Hematopoietic multipotent progenitor cell treated with erythropoietin and hydrocortisone succinate and interleukin-3 and kit ligand, for 6 days (in vitro differentiated cells): Measurements from ENCODE around the gene PTPN18.
"Not testable (repeated sequence)": the region's sequence is repeated elsewhere in the genome, so short reads cannot be mapped to it uniquely, and the experiment has no call there.

ENCODE experiments used
- DNase-seq: peaks from one replicate; pipeline ENCODE4 v3.0.0-alpha.2; 2015

PTPN18 gene, protein sequence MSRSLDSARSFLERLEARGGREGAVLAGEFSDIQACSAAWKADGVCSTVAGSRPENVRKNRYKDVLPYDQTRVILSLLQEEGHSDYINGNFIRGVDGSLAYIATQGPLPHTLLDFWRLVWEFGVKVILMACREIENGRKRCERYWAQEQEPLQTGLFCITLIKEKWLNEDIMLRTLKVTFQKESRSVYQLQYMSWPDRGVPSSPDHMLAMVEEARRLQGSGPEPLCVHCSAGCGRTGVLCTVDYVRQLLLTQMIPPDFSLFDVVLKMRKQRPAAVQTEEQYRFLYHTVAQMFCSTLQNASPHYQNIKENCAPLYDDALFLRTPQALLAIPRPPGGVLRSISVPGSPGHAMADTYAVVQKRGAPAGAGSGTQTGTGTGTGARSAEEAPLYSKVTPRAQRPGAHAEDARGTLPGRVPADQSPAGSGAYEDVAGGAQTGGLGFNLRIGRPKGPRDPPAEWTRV

DNA sequence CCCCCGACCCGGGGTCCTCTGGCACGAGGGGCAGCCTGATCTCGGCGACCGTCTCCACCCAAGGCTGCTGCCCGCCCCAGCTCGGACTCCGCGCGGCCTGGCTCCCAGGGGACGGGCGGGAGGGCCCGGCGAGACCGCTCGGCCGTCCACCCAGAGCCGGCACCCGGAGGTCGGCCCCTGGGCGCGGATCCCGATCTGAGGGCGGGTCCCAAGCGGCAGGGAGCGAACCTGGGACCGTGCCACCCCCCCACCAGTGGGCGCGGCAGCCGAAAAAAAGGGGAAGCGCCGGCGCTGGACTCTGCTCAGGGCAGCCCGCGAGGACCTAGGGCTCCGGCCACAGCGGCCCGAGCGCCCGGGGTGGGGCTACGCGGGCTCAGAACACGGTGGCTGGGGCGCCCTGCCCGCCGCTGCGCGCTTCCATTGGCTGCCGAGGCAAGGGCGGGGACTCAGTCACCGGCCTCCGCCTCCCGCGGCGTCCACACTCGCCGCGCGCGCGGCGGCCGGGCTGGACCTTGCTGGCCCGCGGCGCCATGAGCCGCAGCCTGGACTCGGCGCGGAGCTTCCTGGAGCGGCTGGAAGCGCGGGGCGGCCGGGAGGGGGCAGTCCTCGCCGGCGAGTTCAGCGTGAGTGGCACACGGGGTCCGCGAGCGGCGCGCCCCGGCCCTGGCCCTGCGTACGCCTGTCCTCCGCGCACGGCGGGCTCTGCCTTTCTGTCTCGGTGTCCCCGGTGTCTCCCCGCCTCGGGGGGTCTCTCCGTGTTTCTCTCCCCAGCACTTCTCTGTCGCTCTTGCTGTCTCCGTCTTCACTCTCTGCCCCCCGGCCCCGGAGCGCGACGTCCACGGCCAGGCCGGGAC, at the start of gene PTPN18:
Gene PTPN18, plus strand, starts transcription at position 479 of the 854 bp plus-strand sequence. Its CDS starts 52 bp downstream, at position 531.
- peak; percentile 86 for DNase-seq

GRCh38 chr2:130307850-130308249, 48.0 kb upstream of the PTPN18 start:
- no peak for DNase-seq

- DNase-seq: no peak
Observed at GRCh38 chr2:130310881-130311280, 45.0 kb upstream of the PTPN18 start.

DNA sequence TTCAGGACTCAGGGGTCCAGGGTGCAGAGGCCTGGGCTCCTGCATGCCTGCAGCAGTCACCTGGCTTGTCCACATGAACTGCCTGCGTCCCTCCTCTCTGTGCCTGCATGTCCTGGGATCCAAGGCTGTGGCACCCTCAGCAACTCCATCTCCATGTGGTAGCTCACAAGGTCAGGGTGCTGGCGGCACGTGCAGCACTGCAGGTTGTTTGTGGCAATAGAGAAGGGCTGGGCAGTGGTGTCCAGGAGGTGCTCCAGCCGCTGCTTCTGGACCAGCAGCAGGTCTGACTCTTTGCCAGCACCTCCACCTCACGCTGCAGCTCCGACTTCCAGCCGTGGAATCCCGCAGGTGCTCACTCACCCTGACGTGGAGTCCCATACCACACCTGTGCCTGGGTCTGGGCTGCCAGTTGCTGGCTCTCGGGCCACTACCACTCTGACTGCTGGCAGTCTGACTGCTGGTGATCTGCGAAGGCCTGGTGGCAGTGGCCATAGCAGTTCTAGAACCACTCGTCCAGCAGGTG, 42.0 kb upstream of the PTPN18 start:
- DNase-seq: no peak

DNA sequence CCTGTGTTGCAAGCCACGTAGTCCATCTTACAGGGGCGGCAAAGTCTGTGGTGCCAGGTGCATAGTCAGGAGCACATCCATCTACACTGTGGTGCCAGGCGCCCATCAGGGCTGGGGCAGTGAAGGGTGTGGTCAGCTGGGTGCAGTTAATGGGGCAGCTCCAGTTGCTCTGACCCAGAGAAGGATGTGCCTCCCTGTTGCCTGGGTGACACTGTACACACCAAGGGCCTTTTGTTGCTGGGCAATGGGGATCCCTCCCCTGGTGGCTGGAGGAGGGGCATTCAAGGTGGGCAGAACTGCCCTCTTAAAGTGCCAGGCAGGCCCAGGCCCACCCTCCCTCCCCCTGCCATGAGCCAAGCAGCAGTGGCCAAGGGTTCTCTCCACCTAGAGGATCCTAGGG, 41.5 kb upstream of the PTPN18 start:
- no peak for DNase-seq

DNA sequence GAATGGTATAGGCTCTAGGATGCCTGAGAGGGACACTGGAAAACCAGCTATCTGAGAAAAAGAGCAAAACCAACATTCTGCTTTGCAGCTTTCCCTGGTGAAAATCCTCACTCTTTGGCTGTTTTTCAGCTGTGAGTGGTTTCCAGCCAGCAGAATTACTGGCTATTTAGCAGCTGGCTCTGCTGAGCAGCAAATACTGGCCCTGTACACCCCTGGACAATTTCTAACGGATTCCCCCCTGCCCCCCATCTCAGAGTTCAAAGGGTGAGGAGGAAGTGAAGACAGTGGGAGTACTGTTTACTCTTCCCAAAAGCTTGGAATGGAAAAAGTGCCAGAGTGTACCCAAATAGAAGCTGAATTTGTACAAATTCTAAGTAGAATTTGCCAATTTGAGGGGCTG, 39.3 kb upstream of the PTPN18 start:
- no peak for DNase-seq

DNA sequence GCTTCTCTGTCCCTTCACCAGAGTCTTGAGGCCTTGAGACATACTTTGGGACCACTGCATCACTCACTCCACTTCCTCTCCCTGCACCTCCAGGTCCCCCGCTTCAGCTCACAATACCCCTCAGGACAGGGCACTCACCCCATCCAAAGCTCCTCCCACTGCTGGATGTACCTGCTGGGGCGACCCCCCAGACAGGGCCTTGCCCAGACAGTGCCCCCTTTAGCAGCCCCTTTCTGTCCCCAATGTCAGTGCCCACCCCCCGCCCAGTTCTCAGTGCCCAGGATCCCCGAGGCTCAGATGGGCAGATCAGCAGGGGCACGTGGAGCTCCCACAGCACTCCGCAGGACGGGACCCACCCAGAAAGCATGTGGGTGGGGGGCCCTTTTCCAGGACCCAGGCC, 37.0 kb upstream of the PTPN18 start:
- no peak for DNase-seq

DNA sequence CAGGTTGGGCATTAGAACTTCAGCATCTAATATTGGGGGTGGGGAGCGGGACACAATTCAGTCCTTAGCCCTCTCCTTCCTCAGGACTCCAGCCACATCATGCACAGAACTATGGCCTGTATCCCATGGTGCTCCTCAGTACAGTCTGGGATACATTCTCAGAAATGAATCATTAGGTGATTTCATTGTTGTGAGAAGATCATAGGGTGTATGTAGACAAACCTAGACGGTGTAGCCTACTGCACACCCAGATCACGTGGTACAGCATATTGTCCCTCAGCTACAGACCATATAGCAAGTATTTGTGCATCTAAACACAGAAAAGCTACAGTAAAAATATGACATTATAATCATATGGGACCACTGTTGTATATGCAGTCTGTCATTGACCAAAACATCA, 36.3 kb upstream of the PTPN18 start:
- no peak for DNase-seq

DNA sequence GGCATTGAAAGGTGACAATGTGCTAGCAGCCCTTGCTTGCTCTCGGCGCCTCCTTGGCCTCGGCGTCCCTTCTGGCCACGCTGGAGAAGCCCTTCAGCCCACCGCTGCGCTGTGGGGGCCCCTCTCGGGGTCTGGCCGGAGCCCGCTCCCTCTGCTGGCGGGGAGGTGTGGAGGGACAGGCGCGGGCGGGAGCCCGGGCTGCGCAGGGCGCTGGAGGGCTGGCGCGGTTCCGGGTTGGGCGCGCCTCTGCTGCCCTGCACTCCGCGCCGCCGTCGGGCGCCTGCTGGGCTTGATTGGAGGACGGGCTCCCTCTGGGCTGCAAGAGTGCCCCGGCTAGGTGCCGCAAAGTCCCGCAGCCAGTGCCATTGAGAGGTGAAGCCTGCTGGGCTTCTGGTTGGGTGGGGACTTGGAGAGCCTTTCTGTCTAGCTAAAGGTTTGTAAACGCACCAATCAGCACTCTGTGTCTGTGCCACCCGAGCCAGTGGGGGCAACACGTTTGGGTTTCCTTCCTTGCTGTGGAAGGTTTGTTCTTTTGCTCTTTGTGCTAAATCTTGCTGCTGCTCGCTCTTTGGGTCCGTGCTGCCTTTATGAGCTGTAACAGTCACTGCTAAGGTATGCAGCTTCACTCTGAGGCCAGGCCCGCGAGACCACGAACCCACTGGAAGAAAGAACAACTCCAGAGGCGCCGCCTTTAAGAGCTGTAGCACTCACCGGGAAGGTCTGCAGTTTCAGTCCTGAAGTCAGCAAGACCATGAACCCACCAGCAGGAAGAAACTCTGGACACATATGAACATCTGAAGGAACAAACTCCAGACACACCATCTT, 27.9 kb upstream of the PTPN18 start:
- DNase-seq: no peak

DNA sequence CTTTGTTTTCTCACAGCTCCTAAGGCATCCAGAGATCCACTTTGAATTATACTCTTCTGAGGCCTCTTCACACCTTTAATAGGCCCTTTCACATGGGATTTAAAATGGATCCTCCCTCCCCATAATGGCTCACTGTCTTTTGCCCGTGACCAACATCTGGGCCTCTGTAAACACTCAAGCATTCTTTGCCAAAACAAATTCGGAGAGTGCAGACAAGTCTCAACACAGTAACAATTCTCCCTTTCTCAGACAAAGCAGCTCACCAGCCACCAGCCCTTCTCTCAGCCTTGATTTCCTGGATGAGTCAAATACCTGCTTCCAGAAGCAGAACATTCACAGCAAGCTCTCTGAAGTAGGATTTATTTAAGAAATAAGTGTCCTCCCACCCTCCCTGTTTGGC, 27.1 kb upstream of the PTPN18 start:
- no peak for DNase-seq

DNA sequence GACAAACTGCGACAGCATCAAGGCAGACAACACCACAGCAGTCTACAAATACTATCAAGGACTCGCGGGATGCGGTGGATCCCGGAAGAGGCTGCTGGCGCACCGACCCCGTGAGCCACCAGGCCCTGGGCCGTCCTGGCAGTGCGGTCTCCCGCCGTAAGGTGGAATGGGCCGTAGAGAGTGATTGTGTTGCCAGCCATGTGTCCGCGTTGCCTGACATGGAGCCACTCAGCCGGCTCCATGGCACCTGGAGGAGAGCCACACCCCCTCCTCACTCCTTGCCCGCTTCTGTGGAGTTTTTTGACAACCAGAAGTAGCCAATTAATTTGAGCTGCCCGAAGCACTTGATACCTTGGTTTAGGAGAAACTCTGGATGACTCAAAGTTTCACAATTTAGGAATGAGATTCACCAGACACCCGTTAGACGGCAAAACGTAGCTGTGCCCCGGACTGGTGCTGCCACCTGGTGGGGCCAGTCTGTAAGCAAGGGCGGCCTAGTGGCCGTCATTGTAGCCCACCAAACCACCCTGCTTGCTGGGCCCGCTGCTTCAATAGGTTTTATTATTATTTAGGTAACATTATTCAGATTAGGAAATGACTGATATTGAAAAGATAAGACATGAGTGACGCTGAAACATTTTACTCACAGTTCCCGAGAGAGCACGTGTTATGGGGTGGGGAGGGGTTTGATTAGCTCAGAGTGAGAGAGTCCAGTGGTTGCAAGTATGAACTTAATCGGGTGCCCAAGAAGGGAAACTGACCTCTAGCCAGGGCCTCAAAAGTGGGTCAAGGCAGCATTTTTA, 23.4 kb upstream of the PTPN18 start:
- DNase-seq: peak; percentile 85

DNA sequence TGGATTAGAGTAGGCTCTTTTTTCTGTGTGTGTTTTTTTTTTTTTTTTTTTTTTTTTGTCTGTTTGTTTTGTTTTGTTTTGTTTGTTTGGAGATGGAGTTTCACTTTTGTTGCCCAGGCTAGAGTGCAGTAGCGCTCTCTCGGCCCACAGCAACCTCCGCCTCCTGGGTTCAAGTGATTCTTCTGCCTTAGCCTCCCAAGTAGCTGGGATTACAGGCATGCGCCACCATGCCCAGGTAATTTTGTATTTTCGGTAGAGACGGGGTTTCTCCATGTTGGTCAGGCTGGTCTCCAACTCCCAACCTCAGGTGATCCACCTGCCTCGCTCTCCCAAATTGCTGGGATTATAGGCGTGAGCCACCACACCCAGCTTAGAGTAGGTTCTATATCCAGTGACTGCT, 22.6 kb upstream of the PTPN18 start:
- not testable (repeated sequence) for DNase-seq

DNA sequence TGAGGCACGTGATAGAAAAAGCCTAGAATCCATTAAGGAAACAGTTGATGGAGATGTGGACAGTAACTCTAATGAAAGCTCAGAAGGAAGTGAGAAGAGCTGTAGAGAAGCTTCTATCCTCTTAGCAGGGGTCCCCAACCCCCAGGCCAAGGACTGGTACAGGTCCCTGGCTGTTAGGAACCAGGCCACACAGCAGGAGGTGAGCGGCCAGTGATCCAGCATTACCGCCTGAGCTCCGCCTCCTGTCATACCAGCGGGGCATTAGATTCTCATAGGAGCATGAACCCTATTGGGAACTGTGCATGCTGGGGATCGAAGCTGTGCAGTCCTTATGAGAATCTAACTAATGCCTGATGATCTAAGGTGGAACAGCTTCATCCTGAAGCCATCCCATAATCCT, 21.8 kb upstream of the PTPN18 start:
- DNase-seq: no peak

GRCh38 chr2:130335226-130335625, 20.6 kb upstream of the PTPN18 start:
- DNase-seq: no peak

DNA sequence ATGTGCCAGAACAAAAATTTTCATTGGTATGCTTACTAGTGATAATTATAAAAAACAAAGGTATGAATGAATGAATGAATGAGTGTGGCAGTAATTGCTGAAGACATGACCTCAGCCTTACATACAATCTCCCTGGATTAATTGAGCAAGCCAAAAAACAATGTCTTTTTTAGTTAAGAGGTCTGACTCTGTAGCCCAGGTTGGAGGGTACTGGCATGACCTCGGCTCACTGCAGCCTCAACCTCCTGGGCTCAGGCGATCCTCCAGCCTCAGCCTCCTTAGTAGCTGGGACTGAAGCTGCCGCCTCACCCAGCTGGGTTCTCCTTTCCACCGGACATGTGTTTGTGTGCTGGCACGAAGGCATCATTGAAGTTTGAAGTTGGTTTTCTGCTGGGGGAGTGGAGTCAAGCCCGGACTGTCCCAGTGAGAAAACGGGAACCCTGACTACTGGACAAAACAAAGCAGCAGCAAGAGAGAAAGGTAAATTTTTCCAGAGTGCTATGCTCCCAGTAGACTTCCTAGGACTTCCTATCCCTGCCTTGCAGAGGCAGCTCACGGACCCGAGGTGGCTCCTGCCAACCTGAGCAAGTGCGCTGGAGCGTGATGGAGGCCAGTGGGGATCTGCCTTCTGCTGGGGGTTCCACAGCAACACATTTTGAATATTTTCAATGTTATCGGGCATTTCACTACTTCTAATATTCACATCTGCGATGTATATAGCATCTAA, 19.5 kb upstream of the PTPN18 start:
- DNase-seq: no peak

DNA sequence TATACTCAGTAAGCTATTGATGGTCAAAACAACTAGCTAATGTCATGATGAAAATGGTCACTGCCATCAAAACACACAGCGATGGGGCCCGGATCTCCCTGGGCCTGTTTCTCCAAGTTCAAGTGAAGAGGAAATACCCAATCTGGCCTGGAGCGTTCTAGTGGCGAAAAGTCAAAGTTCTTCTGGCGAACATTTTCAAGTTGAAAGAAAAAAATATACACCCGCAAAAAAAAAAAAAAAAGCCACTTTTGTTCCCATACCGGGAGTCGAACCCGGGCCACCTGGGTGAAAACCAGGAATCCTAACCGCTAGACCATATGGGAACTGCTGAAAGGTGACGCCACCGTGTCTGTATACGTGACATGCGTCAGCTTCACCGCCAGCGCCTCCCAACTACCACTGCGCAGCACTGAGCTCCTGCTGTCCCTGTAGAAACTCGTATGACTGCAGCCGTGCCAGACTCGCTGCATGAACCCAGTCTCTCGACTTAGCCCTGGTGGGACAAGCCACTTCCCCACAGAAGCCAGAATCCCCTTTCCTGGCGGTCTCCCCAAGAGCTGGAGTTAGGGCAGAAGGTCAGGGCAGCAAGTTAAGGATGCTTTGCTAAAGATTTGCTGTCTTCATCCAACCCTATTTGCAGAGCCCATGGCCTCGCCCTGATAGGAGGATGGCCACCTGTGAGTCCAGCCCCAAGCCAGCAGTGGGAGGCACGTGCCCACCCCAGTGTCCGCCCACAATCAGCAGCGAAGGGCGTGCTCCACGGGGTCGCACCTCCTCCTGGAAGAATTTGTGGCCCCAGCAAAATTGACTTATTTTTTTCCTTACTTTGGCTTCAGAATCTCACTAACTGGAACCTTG, 18.8 kb upstream of the PTPN18 start:
- DNase-seq: peak; percentile 50

DNA sequence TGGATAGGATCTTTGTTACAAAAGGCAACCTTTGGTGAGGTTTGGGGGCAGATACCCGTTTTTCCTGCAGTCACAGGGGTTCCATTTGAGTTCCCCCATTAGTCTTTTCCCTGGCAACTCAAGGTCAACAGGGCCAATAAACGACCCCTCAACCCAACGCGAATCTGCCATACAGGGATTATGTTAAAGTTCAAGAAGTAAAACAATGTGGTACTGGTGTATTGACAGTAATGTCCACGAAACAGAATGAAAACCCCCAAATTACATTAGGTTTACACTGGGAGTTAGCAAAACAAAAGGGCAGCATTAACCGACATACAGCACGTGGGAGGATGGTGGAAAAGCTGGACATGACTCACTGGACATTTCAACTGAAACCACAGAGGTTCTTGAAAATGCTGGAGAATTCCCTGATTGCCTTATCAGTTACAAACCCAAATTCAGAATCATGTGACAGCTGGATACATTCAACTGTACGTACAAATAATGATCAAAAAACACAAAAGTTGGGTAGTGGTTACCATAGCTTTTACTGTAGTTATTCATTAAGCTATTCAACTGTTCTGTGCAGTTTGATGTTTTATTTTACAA, 18.0 kb upstream of the PTPN18 start:
- no peak for DNase-seq

- no peak for DNase-seq
Observed at GRCh38 chr2:130338793-130339345, 17.0 kb upstream of the PTPN18 start.
